Left hindlimb (tissue), 1 donor: Measurements from ENCODE around the gene NAV2.

ENCODE experiments used
- DNase-seq: peaks from one replicate; pipeline ENCODE4 v3.0.0-alpha.2; 2018

NAV2 gene

GRCh38 chr11:19785265-19785664 lies 72.6 kb downstream of the NAV2 start:
- DNase-seq: no peak

- DNase-seq: no peak
These were observed 74.0 kb downstream of the NAV2 start for GRCh38 chr11:19786644-19787043.

- no peak for DNase-seq
These were observed 75.8 kb downstream of the NAV2 start for GRCh38 chr11:19788435-19788834.

GRCh38 chr11:19789245-19789644 lies 76.6 kb downstream of the NAV2 start:
- DNase-seq: no peak

GRCh38 chr11:19789835-19790710 lies 77.4 kb downstream of the NAV2 start:
- peak; percentile 74 for DNase-seq

GRCh38 chr11:19790831-19791552 lies 78.4 kb downstream of the NAV2 start:
- DNase-seq: no peak

- no peak for DNase-seq
These were observed 79.9 kb downstream of the NAV2 start for GRCh38 chr11:19792510-19792909.

GRCh38 chr11:19793326-19793725 lies 80.7 kb downstream of the NAV2 start:
- DNase-seq: no peak

GRCh38 chr11:19794161-19794560 lies 81.5 kb downstream of the NAV2 start:
- DNase-seq: no peak

- no peak for DNase-seq
These were observed 82.4 kb downstream of the NAV2 start for GRCh38 chr11:19795082-19795481.

GRCh38 chr11:19800162-19800561 lies 87.5 kb downstream of the NAV2 start:
- no peak for DNase-seq

- no peak for DNase-seq
These were observed 88.3 kb downstream of the NAV2 start for GRCh38 chr11:19800714-19801519.

- DNase-seq: no peak
These were observed 90.2 kb downstream of the NAV2 start for GRCh38 chr11:19802773-19803293.

- DNase-seq: no peak
These were observed 90.9 kb downstream of the NAV2 start for GRCh38 chr11:19803506-19803998.

- DNase-seq: no peak
These were observed 92.7 kb downstream of the NAV2 start for GRCh38 chr11:19805376-19805775.

- no peak for DNase-seq
These were observed 93.2 kb downstream of the NAV2 start for GRCh38 chr11:19805827-19806226.

GRCh38 chr11:19806251-19806650 lies 93.6 kb downstream of the NAV2 start:
- DNase-seq: no peak

GRCh38 chr11:19808076-19808911 lies 95.7 kb downstream of the NAV2 start:
- no peak for DNase-seq

GRCh38 chr11:19810852-19811251 lies 98.2 kb downstream of the NAV2 start:
- no peak for DNase-seq

GRCh38 chr11:19811380-19811779 lies 98.7 kb downstream of the NAV2 start:
- no peak for DNase-seq

GRCh38 chr11:19812096-19812495 lies 99.5 kb downstream of the NAV2 start:
- no peak for DNase-seq

GRCh38 chr11:19812710-19813109 lies 100.1 kb downstream of the NAV2 start:
- DNase-seq: no peak
